Ovary (tissue), 3 donors: ENCODE results near the gene MPHOSPH9.

ENCODE experiments used
- CTCF ChIP-seq, 3 donors: fragments of 450-650 bp in 2 of 3; fragments of 200-600 bp in 1 of 3; IDR thresholded peaks; one replicate each; pipeline versions ENCODE4 v1.5.1 to v1.8.0; 2016 to 2022; ENCODE audit warnings: antibody characterized with exemption in 3 of 3, mild to moderate bottlenecking in 1 of 3
- POLR2A ChIP-seq: fragments of 450-650 bp; IDR thresholded peaks from one replicate; pipeline ENCODE4 v1.6.1; 2017; ENCODE audit warnings: antibody characterized with exemption, mild to moderate bottlenecking, moderate library complexity
- donor health status: DM: no; HTN: no; CAD: no.

GRCh38 chr12:123148655-123149054, 84.3 kb downstream of the MPHOSPH9 start:
- TF ChIP-seq POLR2A (no peak), CTCF (IDR thresholded peaks at IDR 0.05) (no peak)
